CD4-positive, alpha-beta T cell treated with Interleukin-15 for 1 hour (primary cell): ENCODE data around the gene REXO5.
"Not testable (repeated sequence)": the region's sequence is repeated elsewhere in the genome, so short reads cannot be mapped to it uniquely, and the experiment has no call there.

Experiments used
- DNase-seq: peaks from one replicate; pipeline ENCODE4 v3.0.0-alpha.2; 2020

The REXO5 gene, protein sequence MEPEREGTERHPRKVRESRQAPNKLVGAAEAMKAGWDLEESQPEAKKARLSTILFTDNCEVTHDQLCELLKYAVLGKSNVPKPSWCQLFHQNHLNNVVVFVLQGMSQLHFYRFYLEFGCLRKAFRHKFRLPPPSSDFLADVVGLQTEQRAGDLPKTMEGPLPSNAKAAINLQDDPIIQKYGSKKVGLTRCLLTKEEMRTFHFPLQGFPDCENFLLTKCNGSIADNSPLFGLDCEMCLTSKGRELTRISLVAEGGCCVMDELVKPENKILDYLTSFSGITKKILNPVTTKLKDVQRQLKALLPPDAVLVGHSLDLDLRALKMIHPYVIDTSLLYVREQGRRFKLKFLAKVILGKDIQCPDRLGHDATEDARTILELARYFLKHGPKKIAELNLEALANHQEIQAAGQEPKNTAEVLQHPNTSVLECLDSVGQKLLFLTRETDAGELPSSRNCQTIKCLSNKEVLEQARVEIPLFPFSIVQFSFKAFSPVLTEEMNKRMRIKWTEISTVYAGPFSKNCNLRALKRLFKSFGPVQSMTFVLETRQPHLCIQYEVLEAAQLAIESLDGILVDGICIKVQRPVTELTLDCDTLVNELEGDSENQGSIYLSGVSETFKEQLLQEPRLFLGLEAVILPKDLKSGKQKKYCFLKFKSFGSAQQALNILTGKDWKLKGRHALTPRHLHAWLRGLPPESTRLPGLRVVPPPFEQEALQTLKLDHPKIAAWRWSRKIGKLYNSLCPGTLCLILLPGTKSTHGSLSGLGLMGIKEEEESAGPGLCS

DNA sequence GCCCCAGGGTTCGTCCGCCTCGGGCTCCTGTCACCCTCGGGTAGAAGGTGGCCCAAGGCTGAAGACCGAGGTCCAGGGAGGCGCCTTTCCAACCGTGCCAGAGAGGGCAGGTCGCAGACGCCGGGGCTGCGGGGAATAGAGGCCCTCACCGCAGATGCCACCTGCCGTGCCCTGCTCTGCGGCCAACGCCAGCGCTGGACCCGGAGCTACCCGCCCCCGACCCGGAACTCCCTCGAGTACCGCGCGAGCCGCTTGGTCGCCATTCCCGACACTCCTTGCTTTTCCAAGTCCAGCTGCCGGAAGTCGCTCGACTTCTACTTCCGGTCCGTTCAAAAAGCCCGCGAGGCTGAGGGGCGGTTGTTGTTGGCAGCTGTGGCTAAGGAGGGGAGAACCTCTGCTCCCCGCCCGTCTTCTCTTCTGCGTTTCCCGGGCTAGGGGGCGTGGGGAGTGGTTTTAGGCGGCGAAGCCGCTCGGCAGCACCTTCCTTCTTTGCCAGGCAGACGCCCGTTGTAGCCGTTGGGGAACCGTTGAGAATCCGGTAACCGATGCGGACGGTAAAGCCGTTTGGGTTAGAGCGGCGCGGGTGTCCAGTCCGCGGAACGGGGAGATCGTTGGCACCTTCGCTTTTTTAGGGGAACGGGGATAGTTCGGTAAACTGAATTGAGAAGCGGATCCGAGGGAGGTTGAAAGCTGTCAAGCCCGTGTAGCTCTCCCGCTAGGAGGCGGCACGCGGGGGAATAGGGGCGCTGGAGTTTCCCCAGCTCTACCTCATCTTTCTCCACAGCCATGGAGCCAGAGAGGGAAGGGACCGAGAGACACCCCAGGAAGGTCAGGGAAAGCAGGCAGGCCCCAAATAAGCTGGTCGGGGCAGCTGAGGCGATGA is at the start of gene REXO5, which contains the start of gene ERI2:
Gene REXO5, plus strand, starts transcription at position 360 of the 883 bp plus-strand sequence. Its CDS starts 427 bp downstream, at position 787.
Gene ERI2, minus strand, starts transcription at position 305 of the 883 bp plus-strand sequence. Its CDS starts 42 bp downstream, at position 263.
- DNase-seq: peak; percentile 80

DNA sequence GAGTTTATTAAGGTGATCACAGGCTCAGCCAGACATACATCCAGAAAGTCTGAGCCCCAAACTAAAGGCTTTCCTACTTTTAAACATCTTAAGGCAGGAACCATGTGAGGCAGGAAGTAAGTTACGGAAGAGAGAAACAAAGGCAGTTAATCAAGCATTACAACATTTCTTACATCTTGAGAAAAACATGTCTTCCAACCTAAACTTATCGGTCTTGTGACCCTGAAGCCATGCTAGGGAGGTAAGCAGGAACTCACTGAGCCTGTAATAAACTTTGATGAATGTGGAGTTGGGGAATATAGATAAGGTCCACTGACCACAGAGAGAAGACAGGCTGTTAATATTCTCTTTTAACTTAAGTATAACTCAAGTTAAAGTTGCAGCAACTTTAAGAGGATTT is 46.0 kb upstream of the REXO5 start:
- no peak for DNase-seq

DNA sequence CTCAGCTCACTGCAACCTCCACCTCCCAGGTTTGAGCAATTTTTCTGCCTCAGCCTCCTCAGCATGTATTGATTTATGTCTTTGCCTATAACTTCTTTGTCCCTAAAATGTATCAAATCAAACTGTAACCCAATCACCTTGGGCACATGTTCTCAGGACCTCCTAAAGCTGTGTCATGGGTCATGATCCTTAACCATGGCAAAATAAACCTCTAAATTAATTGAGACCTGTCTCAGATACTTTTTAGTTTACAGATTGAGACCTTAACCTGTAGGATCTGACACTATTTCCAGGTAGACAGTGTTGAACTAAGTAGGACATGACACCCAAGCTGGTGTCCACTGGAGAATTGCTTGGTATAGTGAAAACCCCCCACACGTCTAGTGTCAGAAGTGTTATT is 45.2 kb upstream of the REXO5 start:
- DNase-seq: no peak

- no peak for DNase-seq
These were observed 43.8 kb upstream of the REXO5 start for GRCh38 chr16:20762404-20763123.

GRCh38 chr16:20763461-20764232 is 42.7 kb upstream of the REXO5 start, which contains the start of gene ACSM3:
ACSM3 (plus strand) TSS chr16:20764014; CDS start chr16:20770035, 6,021 bp downstream.
- DNase-seq: peak; percentile 82

DNA sequence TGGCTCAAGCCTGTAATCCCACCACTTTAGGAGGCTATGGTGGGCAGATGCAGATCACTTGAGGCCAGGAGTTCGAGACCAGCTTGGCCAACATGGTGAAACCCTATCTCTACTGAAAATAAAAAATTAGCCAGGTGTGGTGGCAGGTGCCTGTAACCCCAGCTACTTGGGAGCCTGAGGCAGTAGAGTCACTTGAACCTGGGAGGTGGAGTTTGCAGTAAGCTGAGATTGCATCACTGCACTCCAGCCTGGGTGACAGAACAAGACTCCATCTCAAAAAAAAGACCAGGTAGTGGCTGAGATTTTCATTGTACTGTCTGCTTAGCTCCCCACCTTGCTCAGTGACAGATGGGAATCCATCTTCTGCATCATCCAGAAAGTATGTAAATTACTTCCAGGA is 41.9 kb upstream of the REXO5 start:
- DNase-seq: not testable (repeated sequence)

- no peak for DNase-seq
These were observed 40.6 kb upstream of the REXO5 start for GRCh38 chr16:20765732-20766131.

- no peak for DNase-seq
These were observed 40.0 kb upstream of the REXO5 start for GRCh38 chr16:20766294-20766693.

DNA sequence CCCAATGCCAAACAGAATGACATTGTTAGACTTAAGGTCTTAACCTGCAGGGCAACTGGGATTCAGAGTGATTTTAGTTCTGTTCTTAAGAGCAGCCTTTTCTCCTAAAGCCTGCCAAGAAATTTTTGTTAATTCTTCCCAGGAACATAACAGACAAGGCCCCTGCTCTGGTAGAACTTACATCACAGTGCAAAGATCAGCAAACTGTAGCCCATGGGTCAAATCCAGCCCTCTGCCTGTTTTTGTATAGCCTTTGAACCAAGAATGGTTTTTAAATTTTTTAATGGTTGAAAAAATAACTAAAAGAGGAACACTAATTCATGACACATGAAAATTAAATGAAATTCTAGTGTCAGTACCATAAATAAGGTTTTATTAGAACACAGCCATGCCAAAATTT is 38.8 kb upstream of the REXO5 start:
- DNase-seq: no peak

DNA sequence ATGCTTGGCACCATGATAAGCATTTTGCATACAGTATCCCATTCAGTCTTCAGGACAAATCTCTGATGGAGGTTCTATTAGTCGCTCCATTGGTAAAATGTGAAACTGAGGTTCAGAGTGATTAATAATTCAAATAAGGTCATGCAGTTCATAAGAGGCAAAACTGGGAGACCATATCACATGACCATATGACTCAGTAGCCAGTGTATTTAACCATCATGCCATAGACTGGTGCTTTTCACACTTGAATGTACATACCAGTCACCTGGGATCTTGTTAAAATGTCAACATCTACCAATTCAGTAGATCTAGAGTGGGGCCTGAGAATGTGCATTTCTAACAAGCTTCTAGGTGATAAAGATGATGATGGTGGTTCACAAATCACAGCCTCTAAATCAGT is 38.2 kb upstream of the REXO5 start:
- DNase-seq: no peak

DNA sequence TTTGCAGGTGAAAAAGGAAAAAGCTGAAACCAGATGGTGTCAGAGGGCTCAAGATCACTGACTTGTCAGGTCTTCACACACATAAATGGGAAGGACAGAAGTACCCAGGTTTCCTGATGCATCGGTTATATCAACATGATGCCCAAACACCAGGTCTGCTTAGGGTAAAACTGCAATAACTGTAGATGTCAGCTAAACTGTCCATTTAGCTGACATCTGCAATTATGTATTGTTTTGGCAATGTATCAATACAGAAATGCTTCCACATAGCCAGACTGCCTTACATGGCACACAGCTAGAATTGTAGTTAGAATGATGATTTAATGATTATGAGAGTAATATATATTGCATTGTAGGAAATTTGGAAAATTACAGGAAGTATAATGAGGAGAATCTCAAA is 37.5 kb upstream of the REXO5 start:
- DNase-seq: no peak

GRCh38 chr16:20773679-20774078 is 32.6 kb upstream of the REXO5 start:
- DNase-seq: no peak

- peak; percentile 52 for DNase-seq
These were observed 31.5 kb upstream of the REXO5 start for GRCh38 chr16:20774703-20775362.

DNA sequence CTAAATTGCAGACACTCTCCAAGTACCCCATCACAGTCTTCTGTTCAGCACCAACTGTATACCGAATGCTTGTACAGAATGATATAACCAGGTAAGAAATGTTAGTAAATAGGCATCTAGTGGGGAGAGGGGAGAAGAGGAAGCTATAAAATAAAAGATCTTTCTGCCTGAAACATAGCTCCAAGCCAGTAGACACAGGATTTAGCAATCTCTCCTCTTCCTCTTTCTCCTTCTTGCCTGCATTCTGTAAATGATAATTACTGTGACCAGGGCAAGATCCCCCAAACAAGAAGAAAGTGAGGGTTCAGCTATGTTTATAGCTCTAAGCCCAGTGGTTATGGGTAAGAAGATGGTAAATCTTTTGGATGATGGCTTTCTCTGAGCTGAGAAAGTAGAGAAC is 24.6 kb upstream of the REXO5 start:
- no peak for DNase-seq

- DNase-seq: no peak
These were observed 23.9 kb upstream of the REXO5 start for GRCh38 chr16:20782470-20782869.

- DNase-seq: no peak
These were observed 22.1 kb upstream of the REXO5 start for GRCh38 chr16:20784204-20784603.

- DNase-seq: no peak
These were observed 17.2 kb upstream of the REXO5 start for GRCh38 chr16:20789130-20789529.

DNA sequence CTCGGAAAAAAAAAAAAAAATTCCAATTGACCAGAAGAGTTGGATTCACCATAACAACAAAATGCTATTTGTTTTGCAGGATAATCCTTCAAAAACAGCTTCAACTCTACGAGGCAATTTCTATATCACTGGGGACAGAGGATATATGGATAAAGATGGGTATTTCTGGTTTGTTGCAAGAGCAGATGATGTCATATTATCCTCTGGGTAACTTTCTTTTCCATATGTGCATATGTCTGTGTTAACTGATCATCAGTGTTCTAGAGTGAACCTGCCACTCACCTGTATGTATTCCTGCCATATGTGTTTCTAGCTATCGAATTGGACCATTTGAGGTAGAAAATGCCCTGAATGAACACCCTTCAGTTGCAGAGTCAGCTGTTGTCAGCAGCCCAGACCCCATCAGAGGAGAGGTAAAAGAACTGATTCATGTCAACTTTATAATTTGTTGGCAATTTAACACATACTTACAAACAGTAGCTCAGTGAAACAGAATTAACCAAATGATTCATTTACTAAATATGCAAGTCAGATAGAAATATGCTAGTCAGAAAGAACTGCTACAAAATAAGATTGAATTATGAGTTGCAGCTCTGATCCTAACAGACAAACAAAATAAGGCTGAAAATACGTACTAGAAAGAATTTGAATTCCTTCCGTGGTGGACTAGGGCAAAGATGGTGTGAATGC is 14.3 kb upstream of the REXO5 start:
- DNase-seq: no peak

- DNase-seq: no peak
These were observed 8.0 kb upstream of the REXO5 start for GRCh38 chr16:20798364-20798763.

DNA sequence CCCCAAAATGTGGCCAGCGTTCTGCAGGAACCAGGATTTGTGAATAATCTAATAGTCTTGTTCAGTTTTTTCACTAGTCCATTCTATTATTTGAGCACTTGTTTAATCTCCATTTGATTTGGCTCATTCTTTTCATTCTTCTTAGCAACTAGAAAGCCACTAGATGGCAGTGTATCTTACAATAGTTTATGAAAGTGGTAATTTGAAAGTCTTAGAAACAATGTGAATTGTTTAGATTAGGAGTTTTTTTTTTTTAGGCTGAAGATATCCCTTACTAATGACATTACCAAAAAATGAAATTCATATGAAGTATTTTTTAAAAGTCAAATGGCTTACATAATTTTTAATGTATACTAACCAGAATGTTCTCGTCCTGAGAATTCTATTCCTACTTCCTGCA is 6.7 kb upstream of the REXO5 start:
- DNase-seq: no peak
